NCI-H774 (cell line): ENCODE measurements around the gene HIBADH.
"Not testable (repeated sequence)": the region's sequence is repeated elsewhere in the genome, so short reads cannot be mapped to it uniquely, and the experiment has no call there.

ENCODE experiments used
- DNase-seq: peaks from one replicate; lab custom pipeline; 2025; lab: John Stamatoyannopoulos, UW

HIBADH gene

GRCh38 chr7:27547401-27547800, 115.3 kb downstream of the HIBADH start:
- no peak for DNase-seq

GRCh38 chr7:27546610-27547009, 116.1 kb downstream of the HIBADH start:
- no peak for DNase-seq

- DNase-seq, result no peak
Measured at GRCh38 chr7:27535795-27536194, 126.9 kb downstream of the HIBADH start.

- DNase-seq, result no peak
Measured at GRCh38 chr7:27533652-27534081, 129.0 kb downstream of the HIBADH start.

GRCh38 chr7:27532314-27532713, 130.4 kb downstream of the HIBADH start:
- no peak for DNase-seq

GRCh38 chr7:27527348-27527714, 135.4 kb downstream of the HIBADH start:
- no peak for DNase-seq

- no peak for DNase-seq
Measured at GRCh38 chr7:27526611-27527347, 135.9 kb downstream of the HIBADH start.

- DNase-seq, result no peak
Measured at GRCh38 chr7:27526131-27526530, 136.6 kb downstream of the HIBADH start.

GRCh38 chr7:27523321-27523720, 139.4 kb downstream of the HIBADH start:
- DNase-seq, result no peak

- no peak for DNase-seq
Measured at GRCh38 chr7:27522566-27522965, 140.1 kb downstream of the HIBADH start.

- DNase-seq, result no peak
Measured at GRCh38 chr7:27520815-27521790, 141.6 kb downstream of the HIBADH start.

- DNase-seq, result no peak
Measured at GRCh38 chr7:27519793-27520469, 142.8 kb downstream of the HIBADH start.

- DNase-seq, result no peak
Measured at GRCh38 chr7:27518561-27519350, 143.9 kb downstream of the HIBADH start.

GRCh38 chr7:27516421-27516820, 146.3 kb downstream of the HIBADH start:
- no peak for DNase-seq

- DNase-seq, result no peak
Measured at GRCh38 chr7:27515933-27516332, 146.8 kb downstream of the HIBADH start.

- DNase-seq, result no peak
Measured at GRCh38 chr7:27514861-27515260, 147.8 kb downstream of the HIBADH start.

GRCh38 chr7:27513885-27514284, 148.8 kb downstream of the HIBADH start:
- no peak for DNase-seq

GRCh38 chr7:27511370-27511769, 151.3 kb downstream of the HIBADH start:
- DNase-seq, result not testable (repeated sequence)

- no peak for DNase-seq
Measured at GRCh38 chr7:27510541-27510940, 152.1 kb downstream of the HIBADH start.

- DNase-seq, result not testable (repeated sequence)
Measured at GRCh38 chr7:27501879-27502278, 160.8 kb downstream of the HIBADH start.

- DNase-seq, result no peak
Measured at GRCh38 chr7:27501001-27501400, 161.7 kb downstream of the HIBADH start.

- DNase-seq, result no peak
Measured at GRCh38 chr7:27492224-27492623, 170.5 kb downstream of the HIBADH start.
